GM18870 (cell line): Measurements from ENCODE around the gene AHR.

Experiments used
- ATAC-seq: cut with Tn5 transposase; IDR thresholded peaks from one replicate; pipeline ENCODE4 v1.9.1; 2021; ENCODE audit warnings: moderate library complexity; ENCODE audit not compliant: unreplicated experiment

The AHR gene

DNA sequence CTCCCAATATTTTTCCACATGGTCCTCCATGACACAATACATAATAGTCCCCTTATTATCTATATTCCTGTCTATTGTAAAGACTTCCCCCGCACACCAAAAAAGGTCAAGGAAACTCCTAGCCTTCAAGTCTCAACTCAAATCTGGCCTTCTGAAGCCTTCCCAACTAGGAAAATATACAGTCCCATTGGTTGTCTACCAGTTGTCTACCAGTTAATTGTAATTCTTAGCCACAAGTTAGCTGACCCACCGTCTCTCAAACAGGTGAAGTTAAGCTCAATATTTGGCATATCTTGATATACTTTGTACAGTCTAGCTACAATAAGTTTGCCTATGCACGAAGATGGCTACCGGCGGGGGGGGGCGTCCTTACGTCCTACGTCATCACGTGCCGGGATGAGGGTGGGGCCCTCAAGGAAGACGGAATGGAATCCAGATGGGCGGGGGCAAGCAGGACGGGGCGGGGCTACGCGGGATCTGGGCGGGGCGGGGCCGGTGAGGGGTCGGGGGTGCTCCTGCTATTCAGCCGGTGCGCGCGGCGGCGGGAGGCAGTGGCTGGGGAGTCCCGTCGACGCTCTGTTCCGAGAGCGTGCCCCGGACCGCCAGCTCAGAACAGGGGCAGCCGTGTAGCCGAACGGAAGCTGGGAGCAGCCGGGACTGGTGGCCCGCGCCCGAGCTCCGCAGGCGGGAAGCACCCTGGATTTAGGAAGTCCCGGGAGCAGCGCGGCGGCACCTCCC is at the start of gene AHR:
AHR (plus strand) TSS at position 551 of the 738 bp plus-strand sequence. CDS start 613 bp downstream, outside the sequence.
- peak; percentile 23 for ATAC-seq

GRCh38 chr7:17253885-17254284 is 44.6 kb upstream of the AHR start:
- no peak for ATAC-seq

DNA sequence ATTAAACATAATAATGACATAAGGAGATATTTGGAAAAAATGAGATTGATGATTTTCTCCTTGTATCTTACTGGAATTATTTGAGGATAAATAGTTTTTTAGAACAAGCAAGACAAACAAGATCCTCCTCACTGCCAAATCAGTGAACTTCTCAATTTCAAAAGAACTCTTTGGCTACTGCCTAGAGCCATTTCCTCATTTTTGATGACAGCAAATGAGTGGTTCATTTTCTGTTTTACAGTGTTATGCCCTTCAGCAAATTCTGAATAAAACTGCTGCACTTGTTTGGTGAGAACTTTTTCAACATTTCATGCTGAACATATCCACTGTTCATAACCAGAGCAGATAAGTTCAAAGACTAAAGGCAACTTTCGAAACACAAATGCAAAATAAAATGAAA is 42.5 kb upstream of the AHR start:
- ATAC-seq = no peak

GRCh38 chr7:17256375-17256774 is 42.1 kb upstream of the AHR start:
- no peak for ATAC-seq

GRCh38 chr7:17266565-17266964 is 31.9 kb upstream of the AHR start:
- no peak for ATAC-seq

GRCh38 chr7:17269341-17270221 is 28.9 kb upstream of the AHR start:
- ATAC-seq = no peak

DNA sequence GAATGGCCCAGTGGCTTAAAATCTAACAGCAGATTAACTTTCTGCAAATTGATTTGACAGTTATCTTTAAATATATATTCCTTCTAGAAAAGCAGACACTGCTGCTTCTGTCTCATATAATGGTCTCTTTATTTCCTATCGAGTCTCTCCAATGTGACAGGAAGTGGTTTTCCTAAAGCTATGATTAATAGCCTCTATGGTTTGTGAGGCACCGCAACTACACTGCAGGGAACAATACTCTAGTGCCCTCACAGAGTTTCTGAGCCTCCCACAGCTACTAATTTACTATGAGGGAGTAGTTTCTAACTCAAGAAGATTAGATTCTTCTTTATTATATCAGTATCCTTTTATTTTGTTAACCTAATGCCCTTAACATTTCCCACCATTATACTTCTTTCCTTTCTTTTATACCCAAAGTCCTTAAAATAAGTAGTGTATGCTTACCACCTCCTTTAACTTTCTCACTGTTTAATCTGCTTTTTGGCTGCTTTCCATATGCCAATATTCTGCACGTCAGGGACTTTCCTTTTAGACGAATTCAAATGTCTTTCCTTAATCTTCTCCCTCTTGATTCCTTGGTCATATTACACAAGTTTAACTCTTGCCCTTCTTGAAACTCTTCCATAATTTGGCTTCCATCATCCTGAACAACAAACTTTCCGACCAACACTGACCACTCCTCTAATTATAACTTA is 23.8 kb upstream of the AHR start:
- no peak for ATAC-seq

- no peak for ATAC-seq
Measured at GRCh38 chr7:17275749-17276671, 22.4 kb upstream of the AHR start.

GRCh38 chr7:17279061-17279460 is 19.4 kb upstream of the AHR start:
- no peak for ATAC-seq

GRCh38 chr7:17289074-17289645 is 9.3 kb upstream of the AHR start:
- no peak for ATAC-seq

- ATAC-seq = no peak
Measured at GRCh38 chr7:17292843-17293242, 5.6 kb upstream of the AHR start.

DNA sequence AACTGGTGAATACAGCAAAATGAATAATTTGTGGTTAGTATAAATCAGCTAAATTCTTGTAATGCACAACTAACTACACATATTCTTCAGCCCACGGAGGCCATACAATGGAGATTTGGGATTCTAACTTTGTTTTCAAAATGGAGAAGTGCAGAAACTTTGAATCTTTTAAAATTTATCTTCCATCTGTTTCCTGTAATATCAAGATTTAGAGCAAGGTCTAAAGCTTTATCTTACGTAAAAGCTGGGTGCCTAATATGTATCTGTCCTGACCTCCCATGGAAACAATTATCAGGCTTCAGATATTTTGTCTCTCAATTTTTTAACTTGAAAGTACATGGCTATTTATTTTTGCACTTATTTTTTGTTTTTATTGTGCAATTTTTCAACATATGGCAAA is 5.0 kb upstream of the AHR start:
- no peak for ATAC-seq

GRCh38 chr7:17297243-17297642 is 1.2 kb upstream of the AHR start:
- no peak for ATAC-seq

- peak; percentile 27 for ATAC-seq
Measured at GRCh38 chr7:17298840-17299482, 509 bp downstream of the AHR start.

GRCh38 chr7:17299483-17299991 is 1.1 kb downstream of the AHR start:
- ATAC-seq = peak; percentile 10

DNA sequence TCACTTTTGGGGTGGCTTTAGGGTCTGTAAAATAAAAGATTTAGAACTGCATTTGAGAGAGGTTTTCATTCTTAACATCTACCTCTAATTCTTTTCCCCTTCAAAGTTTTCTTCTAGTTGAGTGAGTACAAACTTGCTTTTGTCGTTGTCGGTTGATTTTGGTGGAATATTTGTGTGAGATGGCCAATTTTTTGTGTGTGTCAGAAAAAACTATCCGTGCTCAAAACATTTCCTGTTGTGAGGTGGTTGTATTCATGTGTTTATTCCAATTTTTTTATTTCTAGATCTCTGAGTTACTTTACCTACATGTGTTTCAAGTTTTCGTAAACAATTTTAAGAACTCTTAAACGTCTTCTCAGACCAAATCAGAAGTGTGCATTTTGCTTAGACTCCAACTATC is 1.6 kb downstream of the AHR start:
- no peak for ATAC-seq

DNA sequence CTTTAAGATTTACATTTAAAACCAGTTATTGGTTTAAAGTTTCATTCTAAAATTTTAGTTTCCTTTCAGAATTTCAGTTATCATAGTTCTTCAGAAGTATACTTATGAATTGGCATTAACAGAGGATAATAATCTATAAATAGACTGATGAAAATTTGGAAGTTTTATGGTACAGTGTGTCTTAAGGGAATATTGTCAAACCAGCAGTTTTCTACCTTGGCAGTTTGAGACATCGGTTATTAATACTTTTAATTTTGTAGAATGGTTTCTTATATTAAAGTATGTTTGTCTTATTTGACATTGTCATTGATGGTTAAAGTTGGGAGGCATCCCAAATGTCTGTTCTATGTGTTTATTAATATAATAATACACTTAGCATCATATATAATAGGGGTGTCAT is 2.0 kb downstream of the AHR start:
- no peak for ATAC-seq

- ATAC-seq = no peak
Measured at GRCh38 chr7:17301471-17302456, 3.3 kb downstream of the AHR start.
